T47D (cell line): ENCODE measurements around the gene USP24.
"Not testable (repeated sequence)": the region's sequence is repeated elsewhere in the genome, so short reads cannot be mapped to it uniquely, and the experiment has no call there.

ENCODE experiments used
- DNase-seq, 2 experiments: peaks; one replicate each; pipeline versions ENCODE4 v3.0.0 to v3.0.0-alpha.2; 2011 to 2012; ENCODE audit warnings: low read depth in 1 of 2, low spot score in 1 of 2
- JUND ChIP-seq: IDR thresholded peaks from 2 replicates; pipeline ENCODE4 v1.6.1; 2012; ENCODE audit warnings: low read depth
- in situ Hi-C: cut with HindIII; loops from 2 replicates; pipeline ENCODE4 v1.10.0; 2016; ENCODE audit warnings: low sequenced_read_pairs, low pct_unique_long_range_greater_than_20kb

Gene USP24

DNA sequence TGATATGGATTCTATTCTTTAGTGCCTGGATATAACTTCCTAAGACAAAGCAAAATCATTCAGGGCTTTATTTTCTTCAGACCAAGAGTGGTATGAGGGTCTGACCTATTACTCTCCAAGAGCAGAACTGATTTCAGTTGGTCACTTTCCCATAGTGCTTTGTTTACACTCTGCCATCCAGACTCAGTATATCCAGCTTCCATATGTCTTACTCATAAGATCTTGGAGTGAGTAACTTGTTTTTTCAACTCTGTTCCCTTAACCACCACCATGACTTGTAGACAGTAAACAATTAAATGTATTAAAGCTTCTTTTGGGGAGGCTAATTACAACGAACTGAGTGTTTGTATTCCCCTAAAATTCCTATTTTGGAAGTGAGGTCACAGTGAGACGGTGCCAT is 83.4 kb downstream of the USP24 start:
- in situ Hi-C loops = no loop called here

DNA sequence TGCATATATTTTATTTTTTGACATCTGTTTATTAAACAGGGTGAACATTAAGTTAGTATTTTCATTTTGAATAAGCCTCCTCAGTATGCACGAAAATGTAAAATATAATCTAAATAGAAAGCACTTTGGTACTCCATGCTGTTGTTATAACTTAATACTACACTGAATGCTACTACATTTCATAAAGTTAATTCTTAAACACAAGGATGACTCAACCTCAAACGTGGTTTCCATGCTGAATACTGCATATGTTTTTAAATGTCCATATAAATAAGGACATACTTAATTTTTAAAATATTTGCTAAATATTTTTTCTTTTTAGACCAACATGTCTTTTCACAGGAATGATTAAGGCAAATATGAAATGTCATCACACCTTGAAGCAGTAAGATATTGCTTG is 83.9 kb downstream of the USP24 start:
- DNase-seq = no peak
- TF ChIP-seq JUND = no peak
- in situ Hi-C loops = no loop called here

More for the DNA sequence above, 83.4 kb downstream of the USP24 start:
- DNase-seq = no peak
- no peak for TF ChIP-seq JUND

DNA sequence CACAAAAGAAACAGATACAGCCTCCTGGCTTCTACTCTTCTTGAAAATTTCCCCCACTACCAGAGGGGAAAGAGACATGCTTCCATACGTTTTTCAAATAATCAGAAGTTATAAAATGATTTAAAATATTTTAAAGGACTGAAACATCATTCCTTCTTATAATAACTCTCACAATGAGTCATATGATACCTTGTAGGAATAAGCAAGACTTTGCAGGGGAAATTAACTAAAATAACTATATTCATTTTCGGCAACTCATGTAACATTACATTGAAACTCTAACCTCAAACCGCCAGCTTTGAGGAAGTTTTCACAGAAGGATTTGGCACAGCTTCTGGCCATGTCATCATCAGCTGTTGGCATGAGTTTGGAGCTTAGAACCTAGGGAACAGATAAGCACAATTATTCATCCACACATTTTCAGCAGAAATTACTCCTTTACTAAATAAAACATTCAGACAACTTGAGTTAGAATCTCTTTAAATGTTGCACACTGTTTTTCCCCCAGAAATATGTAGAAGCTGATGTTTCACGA is 85.9 kb downstream of the USP24 start:
- in situ Hi-C loops = no loop called here
- no peak for TF ChIP-seq JUND
- DNase-seq = no peak

DNA sequence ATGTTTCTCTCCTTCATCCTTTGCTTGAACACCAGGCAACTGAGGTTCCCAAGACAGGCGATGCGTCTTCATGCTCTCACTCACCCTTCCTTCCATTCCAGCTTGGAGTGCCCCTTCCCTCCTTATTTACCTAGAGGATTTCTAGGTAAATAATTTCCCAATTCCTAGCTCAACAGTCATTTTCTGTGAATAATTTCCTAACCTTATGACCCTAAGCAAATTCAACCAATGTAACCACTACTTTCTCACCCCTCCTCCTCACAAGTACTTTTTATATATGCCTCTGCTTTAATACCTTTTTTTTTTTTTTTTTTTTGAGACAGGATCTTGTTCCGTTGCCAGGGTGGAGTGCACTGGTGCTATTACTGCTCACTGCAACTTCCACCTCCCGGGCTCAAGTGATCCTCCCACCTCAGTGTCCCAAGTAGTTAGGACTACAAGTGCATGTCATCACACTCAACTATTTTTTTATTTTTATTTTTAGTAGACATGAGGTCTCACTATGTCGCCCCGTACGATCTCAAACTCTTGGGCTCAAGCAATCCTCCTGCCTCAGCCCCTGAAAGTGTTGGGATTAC is 86.7 kb downstream of the USP24 start:
- in situ Hi-C loops = no loop called here
- no peak for TF ChIP-seq JUND
- DNase-seq = no peak

DNA sequence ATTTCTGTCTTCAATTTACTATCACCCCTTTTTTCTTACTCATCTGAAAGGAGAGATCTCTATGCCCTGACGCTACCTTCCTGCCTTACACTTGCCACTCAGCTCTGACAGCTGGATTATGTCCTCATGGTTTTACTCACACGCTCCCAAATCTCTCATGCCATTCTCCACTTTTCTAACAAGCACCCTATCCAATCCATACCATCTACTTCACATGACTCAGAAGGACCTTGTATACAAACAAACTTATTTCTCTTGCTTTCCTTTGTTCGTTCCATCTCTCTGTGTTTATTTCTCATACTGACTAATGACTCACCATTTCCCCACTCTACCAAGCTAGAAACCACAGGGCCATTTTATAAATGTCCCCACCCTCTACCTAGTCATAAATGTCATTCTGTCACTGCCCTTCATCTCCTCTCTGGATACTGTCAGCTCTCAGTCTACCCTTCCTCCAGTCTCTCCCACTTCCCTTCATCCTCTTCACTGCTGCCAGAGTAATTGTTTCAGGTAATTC is 87.3 kb downstream of the USP24 start:
- no peak for DNase-seq
- in situ Hi-C loops = no loop called here
- TF ChIP-seq JUND = no peak

DNA sequence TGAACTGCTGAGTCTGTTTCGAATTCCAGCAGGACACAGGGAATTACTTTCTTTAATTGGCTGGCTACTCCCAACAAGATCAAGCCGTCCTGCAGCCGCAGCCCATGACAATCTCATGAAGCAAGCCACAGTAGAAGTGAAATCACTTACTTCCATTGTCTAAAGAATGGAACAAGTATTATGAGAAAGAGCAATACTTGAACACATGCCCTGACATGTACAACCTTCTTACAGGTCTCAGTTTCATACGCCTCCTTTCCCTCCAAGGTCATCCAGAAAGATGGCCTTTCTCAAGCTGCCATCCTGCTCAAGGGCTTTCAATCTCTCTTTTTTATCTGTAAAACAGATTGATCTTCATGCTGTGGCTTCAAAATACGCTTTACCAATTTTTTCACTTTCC is 90.7 kb downstream of the USP24 start:
- no peak for DNase-seq
- no peak for TF ChIP-seq JUND
- in situ Hi-C loops = no loop called here

DNA sequence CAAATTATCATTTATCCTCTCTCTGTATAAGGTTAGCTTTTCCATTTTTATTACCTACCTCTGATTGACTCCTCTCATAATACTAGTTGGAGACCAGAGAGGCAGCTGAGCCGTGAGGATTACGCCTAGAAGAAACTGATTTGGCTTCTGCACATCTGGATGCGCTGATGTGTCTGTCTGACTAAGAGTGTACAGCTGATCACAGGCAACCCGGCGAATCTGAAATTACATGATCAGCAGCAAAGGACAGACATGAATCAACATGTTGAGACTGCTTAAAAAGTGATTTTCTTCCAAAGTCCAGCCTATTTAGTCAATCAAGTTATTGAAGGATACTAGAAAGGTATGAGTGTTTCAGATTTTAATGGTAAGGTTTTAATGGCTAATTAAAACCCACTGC is 94.6 kb downstream of the USP24 start:
- in situ Hi-C loops = no loop called here
- TF ChIP-seq JUND = no peak
- DNase-seq = no peak

DNA sequence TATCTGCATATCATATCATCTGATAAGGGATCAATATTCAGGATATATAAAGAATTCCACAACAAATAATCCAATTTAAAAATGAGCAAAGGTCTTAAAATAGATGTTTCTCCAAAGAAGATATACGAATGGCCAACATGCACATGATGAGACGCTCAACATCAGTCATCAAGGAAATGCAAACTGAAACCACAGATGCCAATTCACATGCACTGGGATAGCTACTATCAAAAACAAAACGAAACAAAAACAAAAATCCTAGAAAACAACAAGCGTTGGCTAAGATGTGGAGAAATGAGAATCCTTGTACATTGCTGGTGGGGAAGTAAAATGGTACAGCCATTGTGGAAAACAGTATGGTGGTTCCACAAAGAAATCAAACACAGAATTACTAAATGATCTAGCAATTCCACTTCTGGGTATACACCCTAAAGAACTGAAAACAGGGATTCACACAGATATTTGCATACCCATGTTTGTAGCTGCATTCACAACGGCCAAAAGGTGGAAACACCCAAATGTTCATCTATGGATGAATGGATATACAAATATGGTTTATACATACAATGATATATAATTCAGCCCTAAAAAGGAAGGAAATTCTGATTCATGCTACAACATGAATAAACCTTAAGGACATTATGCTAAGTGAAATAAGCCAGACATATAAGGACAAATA is 96.4 kb downstream of the USP24 start:
- no peak for DNase-seq
- no peak for TF ChIP-seq JUND
- in situ Hi-C loops = no loop called here

DNA sequence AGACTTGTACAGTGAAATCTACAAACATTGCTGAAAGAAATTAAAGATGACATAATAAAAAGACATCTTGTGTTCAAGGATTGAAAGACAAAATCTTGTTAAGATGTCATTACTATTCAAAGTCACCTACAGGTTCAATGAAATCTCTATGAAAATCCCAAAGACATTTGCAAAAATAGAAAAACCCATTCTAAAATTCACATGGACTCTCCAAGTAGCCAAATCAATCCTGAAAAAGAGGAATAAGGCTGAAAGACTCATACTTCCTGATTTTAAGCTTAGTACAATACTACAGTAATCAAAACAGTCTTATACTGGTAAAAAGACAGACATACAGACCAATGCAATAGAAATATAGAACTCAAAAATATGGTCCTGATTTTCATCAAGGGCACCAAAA is 97.2 kb downstream of the USP24 start:
- in situ Hi-C loops = no loop called here

DNA sequence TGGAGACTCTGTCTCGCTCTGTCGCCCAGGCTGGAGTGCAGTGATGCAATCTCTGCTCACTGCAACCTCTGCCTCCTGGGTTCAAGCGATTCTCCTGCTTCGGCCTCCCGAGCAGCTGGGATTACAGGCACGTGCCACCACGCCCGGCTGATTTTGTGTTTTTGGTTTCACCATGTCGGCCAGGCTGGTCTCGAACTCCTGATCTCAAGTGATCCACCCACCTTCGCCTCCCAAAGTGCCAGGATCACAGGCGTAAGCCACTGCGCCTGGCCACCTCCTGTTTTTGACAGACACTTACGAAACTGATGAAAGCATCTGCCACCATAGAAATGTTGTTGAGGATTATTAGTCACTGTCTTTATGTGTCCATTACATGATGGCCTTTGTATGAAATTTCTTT is 106.2 kb downstream of the USP24 start:
- DNase-seq, in situ Hi-C loops: not testable (repeated sequence)

More for the DNA sequence above, 97.2 kb downstream of the USP24 start:
- no peak for TF ChIP-seq JUND
- no peak for DNase-seq

DNA sequence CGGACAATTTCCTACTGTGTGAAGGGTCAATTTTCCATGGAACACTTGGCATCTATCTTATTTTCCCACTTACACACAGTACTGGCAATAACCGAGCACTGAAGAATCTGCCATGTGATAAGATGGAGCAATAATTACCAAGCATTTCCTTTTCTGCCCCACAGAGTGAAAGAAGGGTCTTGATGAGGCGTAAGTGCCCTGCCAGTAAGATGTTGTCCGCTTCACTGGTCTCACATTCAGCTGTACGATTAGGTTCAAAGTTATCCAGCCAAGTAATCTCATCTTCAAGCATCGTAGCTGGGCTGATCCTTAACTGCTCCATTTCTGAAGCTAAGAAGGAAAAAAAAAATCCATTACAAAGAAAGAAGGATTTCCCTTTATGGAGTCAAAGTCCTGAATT is 108.1 kb downstream of the USP24 start:
- in situ Hi-C loops = no loop called here
- no peak for DNase-seq
- TF ChIP-seq JUND = no peak

DNA sequence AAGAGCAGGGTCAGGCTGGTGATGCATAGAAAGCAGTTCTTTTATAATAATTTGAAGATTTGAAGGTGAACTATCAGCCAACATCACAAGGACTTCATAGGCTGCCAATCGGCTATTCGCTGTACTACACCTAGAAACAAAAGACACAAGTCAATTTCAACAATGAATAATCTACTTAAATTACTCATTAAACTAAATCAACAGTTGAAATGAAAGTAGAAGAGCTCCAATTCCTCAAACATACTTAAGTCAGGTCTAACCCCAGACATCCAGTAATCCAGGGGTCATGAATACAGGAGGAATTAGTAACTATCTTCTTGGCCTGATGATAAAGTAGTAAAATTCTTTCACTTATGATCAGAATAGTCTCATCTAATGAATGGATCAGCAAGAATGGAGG is 111.3 kb downstream of the USP24 start:
- in situ Hi-C loops = no loop called here
- no peak for TF ChIP-seq JUND
- DNase-seq = no peak

DNA sequence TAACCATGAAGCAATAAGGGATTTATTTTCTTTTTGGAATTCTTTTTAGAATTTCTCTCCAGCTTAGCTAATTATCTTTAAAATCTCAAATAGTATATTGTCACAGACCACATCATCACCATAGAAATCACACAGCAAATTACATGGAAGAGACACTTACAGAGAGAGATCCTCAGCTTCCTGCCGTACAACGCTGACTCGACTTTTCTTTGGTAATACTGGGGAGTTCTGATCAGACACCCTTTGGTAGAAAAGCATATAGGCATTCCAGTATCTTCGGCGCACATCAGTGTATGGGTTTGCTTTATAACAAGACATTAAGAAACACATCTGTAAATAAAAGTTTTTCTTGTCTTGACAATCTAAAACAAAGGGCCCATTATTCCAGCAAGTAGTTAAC is 120.1 kb downstream of the USP24 start:
- no peak for DNase-seq
- TF ChIP-seq JUND = no peak
- in situ Hi-C loops = no loop called here

DNA sequence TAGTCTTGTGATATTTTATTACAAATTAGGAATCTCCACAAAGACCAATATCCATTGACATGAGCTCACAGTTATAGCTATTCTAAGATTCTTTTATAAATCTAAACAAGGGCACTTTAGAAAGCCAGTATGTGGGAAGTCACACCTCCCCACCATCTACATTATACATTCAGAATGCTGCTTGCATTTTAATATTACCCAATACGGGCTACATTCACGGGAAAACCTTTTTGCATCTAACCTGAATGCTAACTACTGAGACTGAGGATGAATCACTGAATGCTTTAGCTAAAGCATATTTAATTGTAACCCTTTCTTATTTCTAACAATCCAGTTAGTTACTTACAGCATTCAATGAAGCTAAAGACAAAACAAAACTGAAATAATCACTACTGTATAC is 122.7 kb downstream of the USP24 start:
- TF ChIP-seq JUND = no peak
- DNase-seq = no peak
- in situ Hi-C loops = no loop called here
